DMS153 (cell line): ENCODE results near the gene PTPN4.
"Not testable (repeated sequence)": the region's sequence is repeated elsewhere in the genome, so short reads cannot be mapped to it uniquely, and the experiment has no call there.

Experiments
- DNase-seq: peaks from one replicate; lab custom pipeline; 2025; lab: John Stamatoyannopoulos, UW

Gene PTPN4

DNA sequence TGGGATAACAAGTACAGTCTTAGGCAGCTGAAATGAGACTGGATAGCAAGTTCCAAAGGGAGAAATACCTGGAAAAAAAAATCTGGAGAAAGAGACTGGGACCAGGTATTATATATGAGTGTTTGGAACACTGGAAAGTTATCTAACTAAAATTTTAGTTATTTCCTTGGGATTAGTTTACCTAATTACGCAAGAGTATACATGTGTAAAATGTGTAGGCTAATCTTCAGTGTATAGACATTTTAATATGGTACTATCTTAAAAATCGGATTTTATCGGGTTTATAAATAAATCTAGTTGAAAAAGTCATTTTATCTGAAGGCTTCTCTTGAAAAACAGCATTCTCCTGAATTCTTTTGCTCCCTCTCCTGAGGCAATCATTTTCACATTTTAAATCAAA is 257.1 kb downstream of the PTPN4 start:
- DNase-seq: no peak

DNA sequence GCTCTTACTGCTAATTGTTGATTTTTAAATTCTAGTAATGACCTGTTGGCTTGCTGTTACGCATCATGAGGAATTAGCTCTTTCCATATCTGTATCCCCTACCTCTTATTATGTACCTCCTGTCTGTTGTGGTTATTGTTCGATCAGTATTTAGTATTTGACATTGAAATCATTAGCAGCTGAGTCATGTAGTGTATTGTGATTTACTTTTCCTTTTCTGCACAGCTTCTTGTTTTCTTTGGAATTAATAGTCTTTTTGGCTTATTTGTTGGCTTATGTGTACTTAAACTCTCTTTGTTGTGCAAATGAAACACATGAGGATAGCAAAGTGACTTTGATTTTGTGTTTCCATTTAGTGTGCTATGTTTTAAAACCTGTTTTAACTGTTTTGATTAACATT is 257.5 kb downstream of the PTPN4 start:
- DNase-seq: no peak

DNA sequence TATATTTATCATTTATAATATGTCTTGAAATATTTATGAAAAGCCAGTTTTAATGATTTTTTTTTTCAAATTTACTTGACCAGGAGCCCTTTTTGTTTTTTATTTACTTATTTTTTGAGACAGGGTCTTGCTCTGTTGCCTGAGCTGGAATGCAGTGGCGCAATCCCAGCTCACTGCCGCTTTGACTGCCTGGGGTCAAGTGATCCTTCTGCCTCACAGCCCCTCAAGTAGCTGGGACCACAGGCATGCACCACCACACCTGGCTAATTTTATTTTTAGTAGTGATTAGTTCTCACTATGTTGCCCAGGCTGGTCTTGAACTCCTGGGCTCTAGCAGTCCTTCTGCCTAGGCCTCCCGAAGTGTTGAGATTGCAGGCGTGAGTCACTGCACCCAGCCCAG is 258.8 kb downstream of the PTPN4 start:
- no peak for DNase-seq

DNA sequence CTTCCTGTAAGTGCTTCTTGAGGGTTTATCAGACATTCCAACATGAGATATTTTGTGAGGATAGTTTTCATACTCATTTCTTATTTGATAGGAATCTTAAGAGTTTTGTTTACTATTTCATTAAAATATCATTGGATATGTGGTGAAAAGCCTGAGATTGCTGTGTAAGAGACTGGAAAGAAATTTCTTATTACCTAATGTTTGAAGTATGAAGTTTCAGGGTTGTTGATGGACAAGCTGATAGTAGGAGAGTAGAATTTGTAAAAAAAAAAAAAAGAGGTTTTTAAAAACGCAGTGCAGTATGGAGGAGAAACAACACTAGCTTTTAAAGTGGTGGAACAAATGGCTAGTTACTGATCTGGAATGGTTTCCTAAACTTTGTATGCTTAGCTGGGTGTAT is 260.8 kb downstream of the PTPN4 start:
- no peak for DNase-seq

DNA sequence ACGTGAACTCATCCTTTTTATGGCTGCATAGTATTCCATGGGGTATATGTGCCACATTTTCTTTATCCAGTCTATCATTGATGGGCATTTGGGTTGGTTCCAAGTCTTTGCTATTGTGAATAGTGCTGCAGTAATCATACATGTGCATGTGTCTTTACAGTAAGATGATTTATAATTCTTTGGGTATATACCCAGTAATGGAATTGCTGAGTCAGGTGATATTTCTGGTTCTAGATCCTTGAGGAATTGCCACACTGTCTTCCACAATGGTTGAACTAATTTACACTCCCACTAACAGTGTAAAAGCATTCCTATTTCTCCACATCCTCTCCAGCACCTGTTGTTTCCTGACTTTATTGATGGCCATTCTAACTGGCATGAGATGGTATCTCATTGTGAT is 262.8 kb downstream of the PTPN4 start:
- DNase-seq: not testable (repeated sequence)

DNA sequence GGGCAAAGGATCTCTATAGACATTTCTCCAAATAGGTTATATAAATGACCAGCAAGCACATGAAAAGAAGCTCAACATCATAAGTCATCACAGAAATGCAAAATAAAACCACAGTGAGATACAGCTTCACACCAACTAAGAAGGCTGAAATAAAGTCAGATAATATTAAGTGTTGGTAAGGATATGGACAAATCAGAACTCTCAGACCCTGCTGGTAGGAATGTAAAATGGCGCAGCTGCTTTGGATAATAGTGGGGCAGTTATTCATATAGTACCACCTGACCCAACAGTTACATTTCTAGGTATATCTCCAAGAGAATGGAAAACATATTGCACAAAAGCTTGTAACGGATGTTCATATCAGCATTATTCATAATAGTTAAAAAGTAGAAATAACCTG is 267.2 kb downstream of the PTPN4 start:
- DNase-seq: no peak

DNA sequence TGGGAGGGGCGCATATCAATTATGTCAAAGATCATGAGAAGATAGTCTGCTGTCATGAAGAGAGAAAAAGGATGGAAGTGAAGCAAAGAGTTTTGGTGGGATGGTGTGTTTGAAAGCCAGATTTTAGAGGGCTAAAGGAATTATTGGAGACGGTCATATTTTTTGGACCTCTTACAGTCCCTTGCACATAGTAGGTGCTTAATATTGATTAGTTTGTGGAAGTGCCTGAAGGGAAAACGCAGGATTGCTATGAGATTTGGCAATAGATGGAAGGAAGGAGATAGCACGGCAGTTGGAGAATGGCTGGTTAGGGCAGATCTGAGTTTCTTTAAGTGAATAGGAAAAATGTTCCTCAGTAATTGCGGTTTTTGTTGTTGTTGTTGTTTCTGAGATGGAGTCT is 269.1 kb downstream of the PTPN4 start:
- no peak for DNase-seq

DNA sequence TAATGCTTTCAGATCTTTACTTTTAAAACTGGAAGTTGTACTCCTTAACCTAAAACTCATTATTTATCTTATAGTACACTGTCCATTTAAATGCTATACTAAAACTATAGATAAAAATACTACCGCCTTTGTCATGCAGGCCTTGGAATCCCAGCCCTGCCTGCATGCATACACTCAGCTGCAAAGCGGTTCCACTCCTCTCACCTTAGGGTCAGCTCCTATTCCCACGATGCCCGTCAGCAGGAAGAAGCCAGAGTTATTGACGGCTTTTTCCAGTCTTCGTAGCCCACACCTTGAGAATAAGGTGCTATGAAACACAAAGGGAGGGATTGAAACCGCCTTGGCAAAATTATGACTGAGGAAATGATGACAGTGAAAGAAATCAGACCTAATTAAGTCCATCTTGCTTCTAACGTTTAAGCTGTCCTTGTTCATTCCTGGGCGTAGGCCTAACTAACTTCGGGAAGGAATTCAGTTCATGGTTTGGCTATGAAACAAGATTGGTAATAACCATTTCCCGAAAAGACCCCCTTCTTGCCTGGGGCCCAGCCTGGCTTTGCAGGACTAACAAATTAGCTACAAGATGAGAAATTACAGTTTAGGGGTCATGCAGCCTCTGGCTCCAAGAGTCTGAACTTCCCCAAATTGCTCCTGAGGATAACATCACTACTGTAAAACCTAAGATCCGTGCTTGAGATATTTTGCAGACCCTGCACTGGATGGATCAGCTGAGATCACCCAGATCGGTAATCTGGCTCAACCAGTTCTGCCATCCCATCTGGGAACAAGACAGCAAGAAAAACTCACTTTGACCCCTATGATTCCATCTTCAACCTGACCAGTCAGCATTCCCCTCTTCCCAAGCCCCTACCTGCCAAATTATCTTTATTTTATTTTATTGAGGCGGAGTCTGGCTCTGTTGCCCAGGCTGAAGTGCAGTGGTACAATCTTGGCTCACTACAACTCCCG is 270.2 kb downstream of the PTPN4 start:
- no peak for DNase-seq

DNA sequence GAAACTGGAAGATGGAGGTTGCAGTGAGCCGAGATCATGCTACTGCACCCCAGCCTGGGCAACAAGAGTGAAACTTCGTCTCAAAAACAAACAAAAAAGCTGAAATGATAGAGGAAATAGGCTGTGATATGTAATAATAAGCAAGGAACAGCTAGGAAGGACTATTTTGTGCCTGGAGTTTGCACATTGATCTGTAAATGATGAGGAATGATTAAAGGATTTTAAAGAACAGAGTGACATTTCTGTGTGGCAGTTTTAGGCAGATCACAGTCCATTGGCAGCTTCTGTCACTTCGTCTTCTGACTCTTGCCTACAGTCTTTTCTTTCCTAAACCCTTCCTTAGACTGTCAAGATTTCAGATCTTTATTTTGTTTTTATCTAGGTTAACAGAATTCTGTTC is 272.6 kb downstream of the PTPN4 start:
- DNase-seq: no peak
